Gastroesophageal sphincter (tissue), 3 donors: ENCODE data around the gene OSGEP.

Source experiments
- EP300 ChIP-seq: sonication (generic); formaldehyde crosslinking; IDR thresholded peaks from one replicate; pipeline ENCODE4 v1.6.1; 2017; ENCODE audit warnings: antibody characterized with exemption, mild to moderate bottlenecking
- TF ChIP-seq, protein P1 (sequence below), 4 experiments: fragments of 200-600 bp in 2 of 4; fragments of 450-650 bp in 2 of 4; sonication (generic) in 1 of 4; IDR thresholded peaks; one replicate each; pipeline ENCODE4 v1.5.1; 2017 to 2019; ENCODE audit warnings: antibody characterized with exemption in 4 of 4, mild to moderate bottlenecking in 2 of 4, moderate library complexity in 2 of 4

- TF ChIP-seq, protein P1, sequence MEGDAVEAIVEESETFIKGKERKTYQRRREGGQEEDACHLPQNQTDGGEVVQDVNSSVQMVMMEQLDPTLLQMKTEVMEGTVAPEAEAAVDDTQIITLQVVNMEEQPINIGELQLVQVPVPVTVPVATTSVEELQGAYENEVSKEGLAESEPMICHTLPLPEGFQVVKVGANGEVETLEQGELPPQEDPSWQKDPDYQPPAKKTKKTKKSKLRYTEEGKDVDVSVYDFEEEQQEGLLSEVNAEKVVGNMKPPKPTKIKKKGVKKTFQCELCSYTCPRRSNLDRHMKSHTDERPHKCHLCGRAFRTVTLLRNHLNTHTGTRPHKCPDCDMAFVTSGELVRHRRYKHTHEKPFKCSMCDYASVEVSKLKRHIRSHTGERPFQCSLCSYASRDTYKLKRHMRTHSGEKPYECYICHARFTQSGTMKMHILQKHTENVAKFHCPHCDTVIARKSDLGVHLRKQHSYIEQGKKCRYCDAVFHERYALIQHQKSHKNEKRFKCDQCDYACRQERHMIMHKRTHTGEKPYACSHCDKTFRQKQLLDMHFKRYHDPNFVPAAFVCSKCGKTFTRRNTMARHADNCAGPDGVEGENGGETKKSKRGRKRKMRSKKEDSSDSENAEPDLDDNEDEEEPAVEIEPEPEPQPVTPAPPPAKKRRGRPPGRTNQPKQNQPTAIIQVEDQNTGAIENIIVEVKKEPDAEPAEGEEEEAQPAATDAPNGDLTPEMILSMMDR (IDR thresholded peaks at IDR 0.05), result no peak
- TF ChIP-seq EP300, result no peak
Measured at GRCh38 chr14:20499108-20499507, 44.5 kb upstream of the OSGEP start.
